Rectal smooth muscle tissue (tissue), 1 donor: ENCODE results near the gene KRT83.

Source experiments
- H3K27ac ChIP-seq: one replicate; pipeline ENCODE4 v1.7.0; 2013; ENCODE audit warnings: low read depth, low read length, inconsistent platforms
- H3K27me3 ChIP-seq: one replicate; pipeline ENCODE4 v1.7.0; 2013; ENCODE audit warnings: low read length; ENCODE audit not compliant: control insufficient read depth, insufficient read depth
- H3K36me3 ChIP-seq: one replicate; pipeline ENCODE4 v1.7.0; 2013; ENCODE audit warnings: low read length; ENCODE audit not compliant: control insufficient read depth, insufficient read depth
- H3K4me1 ChIP-seq: one replicate; pipeline ENCODE4 v1.7.0; 2013; ENCODE audit warnings: low read length; ENCODE audit not compliant: control insufficient read depth, insufficient read depth
- H3K4me3 ChIP-seq: one replicate; pipeline ENCODE4 v1.7.0; 2013; ENCODE audit warnings: low read length
- H3K9ac ChIP-seq: one replicate; pipeline ENCODE4 v1.7.0; 2013; ENCODE audit warnings: low read length

KRT83 gene

DNA sequence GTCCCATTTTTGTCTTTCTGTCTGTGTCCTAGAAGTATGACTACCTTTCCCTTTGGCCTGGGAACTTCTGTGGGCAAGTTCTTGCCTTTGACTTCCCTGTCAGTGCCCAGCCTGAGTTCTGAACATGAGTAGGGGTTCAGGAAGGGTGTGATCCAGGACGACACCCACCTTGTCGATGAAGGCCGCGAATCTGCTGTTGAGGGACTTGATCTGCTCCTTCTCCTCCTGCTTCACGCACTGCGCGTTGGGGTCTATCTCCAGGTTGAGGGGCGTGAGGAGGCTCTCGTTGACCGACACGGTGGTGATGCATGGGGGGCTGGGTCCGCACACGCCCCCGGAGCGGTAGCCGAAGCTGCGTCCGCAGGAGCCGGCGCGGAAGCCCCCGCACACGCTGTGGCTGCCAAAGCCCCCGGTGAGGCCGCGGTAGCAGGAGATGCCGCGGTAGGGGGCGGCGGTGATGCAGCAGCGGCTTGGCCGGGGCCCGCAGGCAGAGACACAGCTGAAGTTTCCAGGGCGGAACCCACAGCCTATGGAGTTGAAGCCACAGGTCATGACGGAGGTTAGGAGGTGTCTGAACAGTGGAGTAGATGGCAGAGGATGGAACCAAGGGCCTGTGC is at the start of gene KRT83:
Gene KRT83 (minus strand): TSS at position 615 of the 617 bp plus-strand sequence. CDS start 63 bp downstream, at position 552.
- Histone ChIP-seq H3K27ac (no peak within 1 kb of the TSS), H3K27me3 (no peaks in the 10 kb centered on the region), H3K4me1 (no peaks in the 10 kb centered on the region), H3K9ac (no peak within 1 kb of the TSS), H3K4me3 (no peak within 1 kb of the TSS), H3K36me3 (no peaks in the 10 kb centered on the region)

DNA sequence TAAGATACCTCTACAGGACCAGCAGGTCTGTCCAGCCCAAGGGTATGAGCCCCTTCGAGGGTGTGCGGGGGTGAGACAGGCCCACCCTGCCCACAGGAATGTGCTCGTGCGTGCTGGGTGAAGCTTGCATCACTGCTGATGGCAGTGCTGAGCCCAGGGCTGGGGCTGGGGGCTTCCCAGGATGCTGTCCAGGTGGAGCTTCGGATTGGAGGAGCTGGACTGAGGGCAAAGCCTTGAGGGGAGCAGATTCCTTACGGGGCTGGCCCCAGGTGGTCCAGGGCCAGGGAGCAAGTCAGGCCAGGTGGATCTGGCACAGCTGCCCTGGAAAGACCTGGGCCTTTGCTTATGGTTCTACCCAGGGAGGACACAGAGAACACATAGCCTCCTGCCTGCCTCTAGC is 48.6 kb upstream of the KRT83 start:
- Histone ChIP-seq H3K36me3 (no peaks in the 10 kb centered on the region), H3K27me3 (peaks cover 2% of the 10 kb centered on the region), H3K4me1 (peaks cover 3% of the 10 kb centered on the region), H3K4me3 (no peak overlapping the region), H3K9ac (no peak overlapping the region), H3K27ac (no peak overlapping the region)

DNA sequence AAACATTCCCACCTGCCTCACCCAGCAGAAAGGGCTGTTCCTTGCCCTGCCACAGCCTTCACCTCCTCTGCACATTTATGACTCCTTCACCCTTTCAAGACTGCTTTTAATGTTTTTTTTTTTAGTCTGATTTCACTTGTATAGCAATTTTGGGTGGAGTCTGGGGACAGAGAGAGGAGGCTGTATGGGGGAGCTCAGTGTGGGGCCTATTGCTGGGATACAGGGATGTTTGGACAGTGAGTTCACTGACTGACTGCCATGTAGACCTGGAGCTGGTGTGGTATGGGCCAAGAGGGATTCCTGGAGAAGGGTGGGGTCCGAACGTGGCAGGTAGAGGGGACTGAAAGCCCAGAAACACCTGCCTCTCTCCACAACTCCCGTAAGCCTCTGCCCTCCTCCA is 48.0 kb upstream of the KRT83 start:
- Histone ChIP-seq H3K4me3 (no peak overlapping the region), H3K4me1 (peaks cover 3% of the 10 kb centered on the region)

DNA sequence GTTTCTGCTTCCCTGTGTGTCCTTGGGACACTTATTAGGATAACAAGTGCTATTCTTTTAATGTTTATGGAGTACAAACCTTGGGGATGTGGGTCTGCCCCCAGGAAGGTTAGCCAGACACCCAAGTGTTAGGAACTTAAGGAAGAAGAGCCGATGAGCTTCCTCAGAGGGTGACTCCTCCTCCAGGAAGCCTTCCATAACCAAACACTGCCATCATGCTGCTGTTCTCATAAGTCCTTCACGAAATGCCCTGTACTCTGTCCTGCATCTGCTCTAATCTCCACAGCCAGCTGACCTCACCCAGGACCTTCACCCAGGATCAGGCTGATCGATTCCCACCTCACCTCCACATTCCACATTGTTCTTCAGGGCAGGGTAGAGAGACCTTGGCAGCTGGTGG is 47.3 kb upstream of the KRT83 start:
- Histone ChIP-seq H3K27ac (no peak overlapping the region), H3K9ac (no peak overlapping the region), H3K4me1 (peaks cover 3% of the 10 kb centered on the region), H3K4me3 (no peak overlapping the region), H3K27me3 (peaks cover 2% of the 10 kb centered on the region), H3K36me3 (no peaks in the 10 kb centered on the region)

More for the DNA sequence above, 48.0 kb upstream of the KRT83 start:
- Histone ChIP-seq H3K36me3 (no peaks in the 10 kb centered on the region), H3K27ac (no peak overlapping the region), H3K9ac (no peak overlapping the region), H3K27me3 (peaks cover 2% of the 10 kb centered on the region)

DNA sequence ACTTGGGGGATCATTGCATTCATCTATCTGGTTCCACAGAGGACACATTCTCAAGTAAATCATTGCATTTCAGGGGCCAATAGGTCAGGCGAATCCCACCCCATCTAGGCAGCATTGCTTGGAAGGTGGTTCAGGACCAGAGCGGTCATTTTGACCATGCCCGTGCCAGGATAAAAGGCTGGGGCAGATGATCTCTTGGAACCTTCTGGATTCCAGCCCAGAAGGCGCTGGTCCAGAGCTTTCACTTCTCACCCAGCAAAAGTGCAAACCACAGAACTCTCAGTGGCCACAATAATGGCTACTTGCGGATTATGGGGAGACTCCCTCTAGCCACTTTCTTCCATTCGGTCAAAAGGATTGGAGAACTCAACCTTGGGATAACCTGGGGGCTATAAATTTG is 46.7 kb upstream of the KRT83 start:
- no peak overlapping the region for H3K27ac ChIP-seq
- H3K9ac ChIP-seq = no peak overlapping the region
- no peak overlapping the region for H3K4me3 ChIP-seq
- no peaks in the 10 kb centered on the region for H3K36me3 ChIP-seq
- peaks cover 2% of the 10 kb centered on the region for H3K27me3 ChIP-seq
- peaks cover 3% of the 10 kb centered on the region for H3K4me1 ChIP-seq

DNA sequence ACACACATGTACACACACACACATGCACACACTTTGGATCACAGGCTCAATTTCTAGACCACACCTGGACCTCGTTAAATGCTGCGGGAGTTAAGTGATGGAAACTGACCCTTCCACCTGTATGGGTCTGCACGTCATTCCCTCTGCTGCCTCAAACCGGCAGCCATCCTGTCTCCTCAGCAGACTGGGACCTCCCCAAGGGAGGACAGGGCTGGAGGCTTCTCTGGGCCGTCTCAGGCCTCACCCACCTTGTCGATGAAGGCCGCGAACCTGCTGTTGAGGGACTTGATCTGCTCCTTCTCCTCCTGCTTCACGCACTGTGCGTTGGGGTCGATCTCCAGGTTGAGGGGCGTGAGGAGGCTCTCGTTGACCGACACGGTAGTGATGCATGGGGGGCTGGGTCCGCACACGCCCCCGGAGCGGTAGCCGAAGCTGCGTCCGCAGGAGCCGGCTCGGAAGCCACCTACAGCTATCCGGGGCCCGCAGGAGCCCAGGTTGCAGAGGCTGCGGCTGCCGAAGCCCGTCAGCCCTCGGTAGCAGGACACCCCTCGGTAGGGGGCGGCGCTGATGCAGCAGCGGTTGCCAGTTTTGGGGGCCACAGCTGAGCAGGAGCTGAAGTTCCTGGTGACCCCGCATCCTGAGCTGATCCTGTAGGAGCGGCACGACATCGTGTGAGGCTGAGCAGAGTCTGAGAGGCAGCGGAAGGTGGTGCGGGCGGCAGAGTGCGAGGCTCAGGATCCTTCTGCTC is 45.7 kb upstream of the KRT83 start, which contains the start of gene KRT85:
Gene KRT85 (minus strand): TSS at position 744 of the 748 bp plus-strand sequence. CDS start 76 bp downstream, at position 668.
- no peak within 1 kb of the TSS for H3K27ac ChIP-seq
- peaks cover 2% of the 10 kb centered on the region for H3K27me3 ChIP-seq
- H3K4me1 ChIP-seq = peaks cover 3% of the 10 kb centered on the region
- no peak within 1 kb of the TSS for H3K9ac ChIP-seq
- H3K36me3 ChIP-seq = no peaks in the 10 kb centered on the region
- H3K4me3 ChIP-seq = no peak within 1 kb of the TSS

DNA sequence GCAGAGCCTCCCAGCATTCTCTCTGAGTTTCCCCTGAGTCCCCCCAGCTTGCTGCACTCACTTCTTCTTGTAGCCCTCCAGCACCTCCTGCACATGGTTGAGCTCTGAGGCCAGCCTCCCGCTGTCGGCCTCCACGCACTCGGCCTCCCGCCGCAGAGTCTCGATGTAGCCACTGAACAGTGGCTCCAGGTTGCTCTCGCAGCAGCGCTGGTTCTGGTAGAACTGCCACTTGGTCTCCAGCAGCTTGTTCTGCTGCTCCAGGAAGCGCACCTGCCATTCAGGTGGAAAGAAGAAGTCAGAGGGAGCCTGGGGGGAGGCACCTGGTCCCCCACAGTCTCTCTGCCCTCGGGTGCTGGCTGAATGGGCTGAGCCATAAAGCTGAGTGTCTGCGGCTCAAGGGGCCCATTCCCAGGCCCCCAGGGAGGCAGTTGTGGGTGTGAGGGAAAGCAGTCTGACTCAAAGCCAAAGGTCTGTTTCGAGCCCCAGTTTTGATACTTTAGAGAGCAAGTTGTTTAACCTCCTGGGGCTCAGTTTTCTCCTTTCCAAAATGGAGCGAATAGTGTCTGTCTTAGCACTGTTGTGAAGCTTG is 43.8 kb upstream of the KRT83 start:
- peaks cover 2% of the 10 kb centered on the region for H3K27me3 ChIP-seq
- no peak overlapping the region for H3K4me3 ChIP-seq
- H3K9ac ChIP-seq = no peak overlapping the region
- no peak overlapping the region for H3K27ac ChIP-seq
- no peaks in the 10 kb centered on the region for H3K4me1 ChIP-seq
- H3K36me3 ChIP-seq = no peaks in the 10 kb centered on the region

DNA sequence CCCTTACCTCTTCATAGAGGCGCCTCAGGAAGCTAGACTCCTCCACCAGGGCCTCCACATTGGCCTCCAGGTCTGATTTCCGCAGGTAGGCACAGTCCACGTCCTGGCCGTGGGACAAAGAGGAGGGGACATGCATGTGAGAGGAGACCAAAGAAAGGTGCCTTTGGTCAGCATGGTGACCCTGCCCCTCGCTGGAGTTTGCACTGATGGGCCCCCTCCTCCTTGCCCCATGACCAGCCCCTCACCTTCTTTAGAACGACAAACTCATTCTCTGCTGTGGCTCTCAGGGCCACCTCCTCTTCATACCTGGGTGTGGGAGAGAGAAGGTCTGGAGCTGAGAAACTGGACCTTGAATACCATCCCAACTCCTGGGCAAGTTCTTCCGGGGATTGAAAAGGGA is 42.9 kb upstream of the KRT83 start:
- H3K27me3 ChIP-seq = no peaks in the 10 kb centered on the region
- no peak overlapping the region for H3K9ac ChIP-seq
- H3K36me3 ChIP-seq = no peaks in the 10 kb centered on the region
- H3K4me1 ChIP-seq = no peaks in the 10 kb centered on the region
- no peak overlapping the region for H3K27ac ChIP-seq
- no peak overlapping the region for H3K4me3 ChIP-seq

DNA sequence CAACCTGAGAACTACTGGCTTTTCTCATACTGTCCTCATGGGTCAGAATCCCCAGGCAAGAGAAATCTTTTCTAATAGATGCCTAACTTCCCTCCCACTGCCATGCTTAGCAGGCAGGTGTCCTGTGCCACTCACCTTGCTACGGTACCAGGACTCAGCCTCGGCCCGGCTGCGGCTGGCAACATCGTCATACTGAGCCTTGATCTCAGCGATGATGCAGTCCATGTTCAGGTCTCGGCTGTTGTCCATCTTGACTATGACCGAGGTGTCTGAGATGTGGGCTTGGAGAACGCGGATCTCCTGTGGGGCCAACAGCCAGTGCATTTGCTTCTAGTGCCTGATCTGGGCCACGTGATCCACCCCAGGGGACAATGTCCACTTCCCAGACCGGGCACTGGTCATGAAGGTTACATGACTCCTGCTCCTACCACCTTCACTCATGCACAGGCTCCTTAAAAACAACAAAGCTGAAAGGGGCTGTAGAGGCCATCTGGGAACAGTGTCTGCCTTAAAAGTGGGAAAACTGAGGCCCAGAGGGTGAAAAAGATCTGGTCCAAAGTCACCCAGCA is 42.0 kb upstream of the KRT83 start:
- Histone ChIP-seq H3K4me3 (no peak overlapping the region), H3K27me3 (no peaks in the 10 kb centered on the region), H3K36me3 (no peaks in the 10 kb centered on the region), H3K4me1 (no peaks in the 10 kb centered on the region), H3K9ac (no peak overlapping the region), H3K27ac (no peak overlapping the region)

DNA sequence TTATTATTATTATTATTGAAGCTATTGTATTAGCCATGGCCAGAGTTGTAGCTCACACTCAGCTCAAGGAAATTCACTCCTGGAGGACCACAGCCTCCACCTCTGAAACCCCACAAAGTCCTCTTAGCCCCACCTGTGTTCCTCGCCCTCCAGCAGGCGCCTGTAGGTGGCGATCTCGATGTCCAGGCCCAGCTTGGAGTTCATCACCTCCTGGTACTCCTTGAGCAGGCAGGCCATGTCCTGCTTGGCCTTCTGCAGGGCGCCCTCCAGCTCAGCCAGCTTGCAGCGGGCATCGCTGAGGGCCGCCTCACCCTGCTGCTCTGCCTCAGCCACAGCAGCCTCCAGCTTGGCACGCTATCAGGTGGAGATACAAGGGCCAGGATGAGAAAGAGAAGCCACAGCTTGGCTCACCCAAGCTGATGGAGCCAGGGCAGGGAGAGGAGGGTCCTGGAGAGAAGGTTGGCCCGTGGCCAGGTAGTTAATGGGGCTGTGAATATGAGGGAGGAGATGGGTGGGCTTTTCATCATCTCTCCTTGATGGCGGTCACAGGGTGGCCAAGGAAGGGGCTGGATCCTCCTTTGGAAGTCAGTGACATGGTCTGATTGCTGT is 41.0 kb upstream of the KRT83 start:
- no peak overlapping the region for H3K27ac ChIP-seq
- H3K36me3 ChIP-seq = no peaks in the 10 kb centered on the region
- no peak overlapping the region for H3K9ac ChIP-seq
- H3K4me3 ChIP-seq = no peak overlapping the region
- H3K27me3 ChIP-seq = no peaks in the 10 kb centered on the region
- H3K4me1 ChIP-seq = no peaks in the 10 kb centered on the region

DNA sequence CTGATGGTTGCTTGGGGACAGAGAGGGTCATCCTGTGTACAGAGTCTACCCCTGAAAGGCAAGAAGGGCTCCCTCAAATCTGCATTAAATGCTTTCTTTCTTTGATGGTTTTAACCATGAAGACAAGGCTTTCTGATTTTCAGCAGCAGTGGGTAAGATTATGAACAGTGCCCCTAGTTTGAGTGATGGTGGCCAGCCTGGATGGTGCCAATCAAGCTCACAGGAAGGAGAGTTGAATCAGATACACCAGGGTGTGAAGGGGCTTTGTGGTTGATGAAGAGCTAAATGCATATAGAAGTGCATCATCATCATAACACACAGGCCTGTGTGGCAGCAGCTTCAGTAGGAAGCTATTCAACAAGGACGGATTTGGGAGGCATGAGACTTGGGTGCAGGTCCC is 40.4 kb upstream of the KRT83 start:
- no peaks in the 10 kb centered on the region for H3K36me3 ChIP-seq
- H3K27ac ChIP-seq = no peak overlapping the region
- H3K9ac ChIP-seq = no peak overlapping the region
- H3K4me1 ChIP-seq = no peaks in the 10 kb centered on the region
- H3K4me3 ChIP-seq = no peak overlapping the region
- H3K27me3 ChIP-seq = no peaks in the 10 kb centered on the region

DNA sequence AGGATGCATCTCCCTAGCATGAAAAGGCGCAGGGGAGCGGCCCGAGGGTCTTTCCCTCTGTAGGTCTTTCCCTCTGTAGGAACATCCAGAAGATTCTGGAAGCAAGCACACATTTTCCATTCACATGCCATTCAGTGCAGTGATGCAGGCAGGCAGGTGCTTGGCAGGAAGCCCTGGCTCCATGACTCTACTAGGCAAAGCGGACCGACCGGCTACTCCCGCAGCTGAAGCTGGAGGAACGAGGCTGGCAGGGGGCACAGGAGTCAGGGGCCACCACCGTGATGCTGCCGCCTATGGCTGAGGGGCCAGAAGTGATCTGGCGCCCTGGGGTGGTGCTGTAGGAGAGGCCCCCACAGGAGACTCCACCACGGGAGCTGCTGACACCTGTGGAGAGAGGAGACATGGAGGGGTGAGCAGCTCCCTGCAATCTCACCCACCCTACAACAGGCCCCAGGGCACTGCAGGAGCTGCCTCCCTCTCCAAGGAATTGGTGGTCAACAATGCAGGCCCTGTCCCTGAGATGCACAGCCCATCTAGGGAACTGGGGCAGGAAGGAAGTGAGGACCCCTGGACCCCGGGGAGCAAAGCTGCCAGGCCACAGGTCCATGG is 39.6 kb upstream of the KRT83 start:
- Histone ChIP-seq H3K27ac (no peak overlapping the region), H3K4me3 (no peak overlapping the region), H3K4me1 (no peaks in the 10 kb centered on the region), H3K27me3 (no peaks in the 10 kb centered on the region), H3K36me3 (no peaks in the 10 kb centered on the region), H3K9ac (no peak overlapping the region)
